ENCODE results near the gene SDS.

Gene SDS

GRCh38 chr12:113347107-113347506 is 56.6 kb downstream of the SDS start:
- no peak for DNase-seq (ENCODE audit: low read depth)

GRCh38 chr12:113346353-113346752 is 57.3 kb downstream of the SDS start:
- no peak for DNase-seq (ENCODE audit: low read depth)

GRCh38 chr12:113345318-113345717 is 58.4 kb downstream of the SDS start:
- DNase-seq (ENCODE audit: low read depth) = no peak
